Measurements from ENCODE around the gene PTPRT. TPM values are rescaled to one million over a fixed set of nuclear protein-coding genes. Genes with fewer than 3 reads are reported as not detected.

PTPRT gene
- polyA plus RNA-seq, 2 of the 4 experiments (the other 2 are of a cell fraction): not detected

- TF ChIP-seq CBX8 (IDR thresholded peaks at IDR 0.05) (no peak), HDAC2 (IDR thresholded peaks at IDR 0.05) (no peak)
Observed at GRCh38 chr20:42173440-42173839, 1016.3 kb downstream of the PTPRT start (continued).

- no peak overlapping the region for H3K4me3 ChIP-seq
- TF ChIP-seq HOXA7 (CRISPR knock-in tag; IDR thresholded peaks at IDR 0.05) (no peak), PHF8 (IDR thresholded peaks at IDR 0.05; ENCODE audit: borderline replicate concordance, low read depth) (no peak), NR3C1 (IDR thresholded peaks at IDR 0.05) (no peak), REST (IDR thresholded peaks at IDR 0.05) (no peak), HOXB13 (CRISPR knock-in tag; IDR thresholded peaks at IDR 0.05; ENCODE audit: low read depth) (no peak)
- POLR2A ChIA-PET: no interaction called here
- H3K9me3 ChIP-seq: no peaks in the 10 kb centered on the region
- H3K4me2 ChIP-seq: no peak overlapping the region
- no peak for FAIRE-seq
- H3K27ac ChIP-seq: no peak overlapping the region
- WGBS (ENCODE audit: missing lambda C conversion rate): 2% methylated on average over 7 of the region's 7 CpGs
- no peaks in the 10 kb centered on the region for H3K4me1 ChIP-seq
- no peak for DNase-seq (ENCODE audit: low read depth in 1 of 2, low spot score in 1 of 2)
- ATAC-seq: no peak
- CTCF ChIA-PET: no interaction called here
Observed at GRCh38 chr20:42164121-42164890, 1025.4 kb downstream of the PTPRT start.

GRCh38 chr20:42161228-42161829, 1028.4 kb downstream of the PTPRT start:
- ChIA-PET CTCF (interaction anchor here (0.8 kb wide), 1 partner anchor 9 kb away, joined by 3 read pairs; no protein-coding TSS in a partner anchor), POLR2A (no interaction called here)
- no peak overlapping the region for H3K27ac ChIP-seq
- TF ChIP-seq E2F6 (IDR thresholded peaks at IDR 0.05; ENCODE audit: borderline replicate concordance, low read depth) (no peak), KDM1A (IDR thresholded peaks at IDR 0.05; ENCODE audit: low read depth) (no peak), POLR2A (IDR thresholded peaks at IDR 0.05; ENCODE audit: low read length) (no peak), PHF8 (IDR thresholded peaks at IDR 0.05; ENCODE audit: borderline replicate concordance, low read depth) (no peak), CBX2 (IDR thresholded peaks at IDR 0.05; ENCODE audit: borderline replicate concordance, low read depth) (no peak), CBX8 (IDR thresholded peaks at IDR 0.05) (no peak), BHLHE40 (IDR thresholded peaks at IDR 0.05; ENCODE audit: low read depth, low read length) (no peak), BCL3 (IDR thresholded peaks at IDR 0.05) (no peak), NR3C1 (IDR thresholded peaks at IDR 0.05) (no peak), FOSB (CRISPR knock-in tag; IDR thresholded peaks at IDR 0.05) (no peak), ZNF302 (CRISPR knock-in tag; IDR thresholded peaks at IDR 0.05) (no peak), NFE2L2 (conservative IDR thresholded peaks at IDR 0.05; ENCODE audit: low read length) (no peak), EHF (CRISPR knock-in tag; IDR thresholded peaks at IDR 0.05) (no peak), ZC3H11A (IDR thresholded peaks at IDR 0.05) (no peak), ZFP36 (IDR thresholded peaks at IDR 0.05; ENCODE audit: borderline replicate concordance, partially characterized antibody) (no peak), ATOH8 (CRISPR knock-in tag; IDR thresholded peaks at IDR 0.05; ENCODE audit: low read depth) (no peak)
- no peak overlapping the region for H3K4me3 ChIP-seq
- no peak overlapping the region for H3K4me2 ChIP-seq
- no peak for ATAC-seq
- DNase-seq (ENCODE audit: low read depth in 1 of 2, low spot score in 1 of 2): no peak
- FAIRE-seq: no peak
- H3K9me3 ChIP-seq: no peaks in the 10 kb centered on the region
- no peaks in the 10 kb centered on the region for H3K4me1 ChIP-seq
- WGBS (ENCODE audit: missing lambda C conversion rate): 4% methylated on average over 11 of the region's 14 CpGs

All from A549 (cell line).